GM12878 (cell line): ENCODE measurements around the gene DNMT1. TPM values are rescaled to one million over a fixed set of nuclear protein-coding genes. Genes with fewer than 3 reads are reported as not detected.

Source experiments
- ATF7 ChIP-seq: fragments of 450-650 bp; IDR thresholded peaks from 2 replicates; pipeline ENCODE4 v1.6.1; 2016; ENCODE audit warnings: low read depth, mild to moderate bottlenecking
- BCL11A ChIP-seq: IDR thresholded peaks from 2 replicates; pipeline ENCODE4 v1.6.1; 2011; ENCODE audit warnings: low read depth, low read length
- CBX3 ChIP-seq: fragments of 200-600 bp; sonication (generic); IDR thresholded peaks from 2 replicates; pipeline ENCODE4 v1.6.1; 2016; ENCODE audit warnings: low read depth, borderline replicate concordance
- CBX5 ChIP-seq: sonication (generic); IDR thresholded peaks from 2 replicates; pipeline ENCODE4 v1.6.1; 2016; ENCODE audit warnings: low read depth, moderate library complexity, mild to moderate bottlenecking, inconsistent platforms
- CHD1 ChIP-seq: IDR thresholded peaks from 2 replicates; pipeline ENCODE4 v1.6.1; 2012; ENCODE audit warnings: low read depth, low read length, improper control_type of control experiment
- ELK1 ChIP-seq: IDR thresholded peaks from 2 replicates; pipeline ENCODE4 v1.6.1; 2012; ENCODE audit warnings: low read depth, low read length, improper control_type of control experiment
- FOS ChIP-seq: IDR thresholded peaks from 3 replicates; pipeline ENCODE4 v1.6.1; 2011; ENCODE audit warnings: borderline replicate concordance; ENCODE audit not compliant: insufficient read length; ENCODE audit errors: extremely low read depth
- GABPA ChIP-seq: IDR thresholded peaks from 2 replicates; pipeline ENCODE4 v1.6.1; 2014; ENCODE audit warnings: antibody characterized with exemption, low read depth, mild to moderate bottlenecking, inconsistent platforms
- GATAD2B ChIP-seq: fragments of 450-650 bp; conservative IDR thresholded peaks from 2 replicates; pipeline ENCODE4 v1.6.1; 2017; ENCODE audit warnings: low read depth, mild to moderate bottlenecking, moderate library complexity
- JUND ChIP-seq: IDR thresholded peaks from 2 replicates; pipeline ENCODE4 v1.6.1; 2012; ENCODE audit warnings: low read depth, mild to moderate bottlenecking, low read length, improper control_type of control experiment, moderate library complexity
- KDM1A ChIP-seq: fragments of 200-600 bp; sonication (generic); IDR thresholded peaks from 2 replicates; pipeline ENCODE4 v1.6.1; 2016; ENCODE audit warnings: borderline replicate concordance
- MAX ChIP-seq: IDR thresholded peaks from 2 replicates; pipeline ENCODE4 v1.6.1; 2012; ENCODE audit warnings: low read depth, low read length, improper control_type of control experiment
- MLLT1 ChIP-seq: fragments of 450-650 bp; IDR thresholded peaks from 2 replicates; pipeline ENCODE4 v1.6.1; 2016; ENCODE audit warnings: mild to moderate bottlenecking
- MXI1 ChIP-seq: fragments of 150-350 bp; IDR thresholded peaks from 2 replicates; pipeline ENCODE4 v1.6.1; 2011; ENCODE audit warnings: low read depth, mild to moderate bottlenecking, inconsistent platforms, low read length, improper control_type of control experiment
- NR2C1 ChIP-seq: fragments of 450-650 bp; IDR thresholded peaks from 2 replicates; pipeline ENCODE4 v1.6.1; 2017; ENCODE audit warnings: antibody characterized with exemption, mild to moderate bottlenecking, moderate library complexity
- RAD51 ChIP-seq: fragments of 450-650 bp; IDR thresholded peaks from 2 replicates; pipeline ENCODE4 v1.6.1; 2016; ENCODE audit warnings: moderate library complexity, mild to moderate bottlenecking, inconsistent platforms
- RB1 ChIP-seq: fragments of 450-650 bp; formaldehyde crosslinking; IDR thresholded peaks from 2 replicates; pipeline ENCODE4 v1.6.1; 2017; ENCODE audit warnings: mild to moderate bottlenecking, borderline replicate concordance
- RBBP5 ChIP-seq: fragments of 200-600 bp; sonication (generic); conservative IDR thresholded peaks from 2 replicates; pipeline ENCODE4 v1.6.1; 2016
- SMAD1 ChIP-seq: fragments of 450-650 bp; IDR thresholded peaks from 2 replicates; pipeline ENCODE4 v1.6.1; 2018; ENCODE audit warnings: mild to moderate bottlenecking, low read depth; ENCODE audit not compliant: partially characterized antibody
- SREBF1 ChIP-seq: IDR thresholded peaks from 2 replicates; pipeline ENCODE4 v1.6.1; 2012; ENCODE audit warnings: mild to moderate bottlenecking, low read length
- SRF ChIP-seq, 2 experiments: IDR thresholded peaks; 2 replicates each; pipeline ENCODE4 v1.6.1; 2011; ENCODE audit warnings: low read depth in 2 of 2, low read length in 2 of 2, mild to moderate bottlenecking in 1 of 2, moderate library complexity in 1 of 2
- SUPT20H ChIP-seq: IDR thresholded peaks from 2 replicates; pipeline ENCODE4 v1.6.1; 2011; ENCODE audit warnings: low read depth, mild to moderate bottlenecking, low read length, moderate library complexity, borderline replicate concordance; ENCODE audit not compliant: control insufficient read depth
- SUZ12 ChIP-seq: fragments of 200-600 bp; sonication (generic); IDR thresholded peaks from one replicate; pipeline ENCODE4 v1.6.1; 2018; ENCODE audit warnings: antibody characterized with exemption, mild to moderate bottlenecking; ENCODE audit not compliant: unreplicated experiment
- TAF1 ChIP-seq: IDR thresholded peaks from 2 replicates; pipeline ENCODE4 v1.6.1; 2011; ENCODE audit warnings: mild to moderate bottlenecking, low read depth, low read length, borderline replicate concordance
- ZNF24 ChIP-seq: fragments of 450-650 bp; IDR thresholded peaks from 2 replicates; pipeline ENCODE4 v1.6.1; 2017; ENCODE audit warnings: antibody characterized with exemption, mild to moderate bottlenecking
- polyA plus RNA-seq, 11 experiments: library from polyadenylated mRNA; depleted of rRNA in 4 of 11; unstranded in 6 of 11; stranded (reverse) in 5 of 11; fragments of >200 nt; fragmentation: Nextera tagmentation in 4 of 11; fragmentation: Illumina TruSeq in 1 of 11; extraction: Ambion mirVana in 4 of 11; extraction: Trizol in 1 of 11; gene quantifications; 1 replicate in 1 of 11; 2 replicates in 10 of 11; pipeline versions ENCODE4 v1.2.1 to v1.2.3, GENCODE V29; 2011 to 2016; ENCODE audit warnings: inconsistent platforms in 2 of 11, missing spikeins in 2 of 11, low read depth in 1 of 11
- total RNA-seq, 4 experiments: library from RNA; depleted of rRNA in 3 of 4; stranded (reverse); fragments of >200 nt in 3 of 4; fragmentation: Illumina TruSeq in 1 of 4; extraction: Trizol in 1 of 4; gene quantifications; 2 replicates each; pipeline versions ENCODE4 v1.2.1 to v1.2.3, GENCODE V29; 2013 to 2021
- TF ChIP-seq, protein P1 (sequence below): IDR thresholded peaks from 2 replicates; pipeline ENCODE4 v1.6.1; 2011; ENCODE audit warnings: borderline replicate concordance, low read depth, mild to moderate bottlenecking, moderate library complexity, low read length; ENCODE audit not compliant: insufficient read depth, poor library complexity, severe bottlenecking

The DNMT1 gene
- total and polyA plus RNA-seq, 10 of the 15 experiments (the other 5 are each of a cell fraction or from before 2014, with no cell fraction given): 70.0 to 290 (median 133) TPM

- TF ChIP-seq RAD51 (no peak), JUND (no peak), BCL11A (no peak; the same call in 1 of the 2 replicates), CBX5 (peak; percentile 56; the same call in 1 of the 2 replicates), SUPT20H (no peak), ELK1 (no peak), TAF1 (no peak), CBX3 (no peak), ZNF24 (no peak), RB1 (peak; percentile 75), GABPA (no peak), CHD1 (no peak), GATAD2B (no peak; the same call in 1 of the 2 replicates), MAX (no peak), SMAD1 (no peak), SRF (IDR thresholded peaks at IDR 0.05; ENCODE audit: low read depth in 2 of 2, low read length in 2 of 2) (no peak), SUZ12 (no peak), RBBP5 (no peak), MLLT1 (no peak), NR2C1 (no peak), SREBF1 (no peak), ATF7 (no peak), FOS (no peak), KDM1A (no peak), MXI1 (no peak)
- TF ChIP-seq, protein P1, sequence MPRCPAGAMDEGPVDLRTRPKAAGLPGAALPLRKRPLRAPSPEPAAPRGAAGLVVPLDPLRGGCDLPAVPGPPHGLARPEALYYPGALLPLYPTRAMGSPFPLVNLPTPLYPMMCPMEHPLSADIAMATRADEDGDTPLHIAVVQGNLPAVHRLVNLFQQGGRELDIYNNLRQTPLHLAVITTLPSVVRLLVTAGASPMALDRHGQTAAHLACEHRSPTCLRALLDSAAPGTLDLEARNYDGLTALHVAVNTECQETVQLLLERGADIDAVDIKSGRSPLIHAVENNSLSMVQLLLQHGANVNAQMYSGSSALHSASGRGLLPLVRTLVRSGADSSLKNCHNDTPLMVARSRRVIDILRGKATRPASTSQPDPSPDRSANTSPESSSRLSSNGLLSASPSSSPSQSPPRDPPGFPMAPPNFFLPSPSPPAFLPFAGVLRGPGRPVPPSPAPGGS: peak; percentile 73
Measured at GRCh38 chr19:10112895-10113591, 81.7 kb downstream of the DNMT1 start (continued).
